ENCODE measurements around the gene NCAPG. TPM values are rescaled to one million over a fixed set of nuclear protein-coding genes. Genes with fewer than 3 reads are reported as not detected.

NCAPG gene
- polyA plus RNA-seq, 1 donor from 2014 or later, result 3.1 TPM

- H3K9me2 ChIP-seq (ENCODE audit: insufficient read depth, low read length), result no peaks in the 10 kb centered on the region
These were observed 37.6 kb upstream of the NCAPG start for GRCh38 chr4:17773135-17773698.

GRCh38 chr4:17778431-17778830 lies 32.3 kb upstream of the NCAPG start:
- Histone ChIP-seq H3K79me2 (replicated peaks; ENCODE audit: insufficient read depth, low read length) (no peaks in the 10 kb centered on the region), H4K20me1 (ENCODE audit: insufficient read depth) (no peaks in the 10 kb centered on the region), H3K9me2 (ENCODE audit: insufficient read depth, low read length) (no peaks in the 10 kb centered on the region), H3K4me3 (ENCODE audit: low read length) (no peak overlapping the region), H3F3A (ENCODE audit: insufficient read depth, low read length, poor library complexity, severe bottlenecking) (no peaks in the 10 kb centered on the region), H3K27me3 (ENCODE audit: insufficient read depth, low read depth, low read length) (peaks cover 37% of the 10 kb centered on the region), H3K27ac (ENCODE audit: low read length) (no peak overlapping the region), H3K9me3 (ENCODE audit: low read length) (no peaks in the 10 kb centered on the region), H3K36me3 (ENCODE audit: insufficient read depth, low read length) (no peaks in the 10 kb centered on the region), H3K9ac (ENCODE audit: low read length) (no peak overlapping the region), H2AFZ (ENCODE audit: low read depth, low read length) (no peak overlapping the region), H3K4me2 (ENCODE audit: low read length) (no peak overlapping the region)
- no peak for TF ChIP-seq SMC3 (conservative IDR thresholded peaks at IDR 0.05; ENCODE audit: poor library complexity)
- TF ChIP-seq TAF1 (IDR thresholded peaks at IDR 0.05; ENCODE audit: low read depth), result no peak
- TF ChIP-seq EP300 (conservative IDR thresholded peaks at IDR 0.05; ENCODE audit: poor library complexity, severe bottlenecking), result no peak
- TF ChIP-seq REST (IDR thresholded peaks at IDR 0.05; ENCODE audit: borderline replicate concordance), result no peak
- no peak for TF ChIP-seq EZH2 (IDR thresholded peaks at IDR 0.05; ENCODE audit: borderline replicate concordance, insufficient read depth, low read length, poor library complexity, severe bottlenecking)
- TF ChIP-seq CTCF (IDR thresholded peaks at IDR 0.05; ENCODE audit: poor library complexity, severe bottlenecking), result no peak

More at GRCh38 chr4:17773135-17773698, 37.6 kb upstream of the NCAPG start:
- no peak for TF ChIP-seq EP300 (conservative IDR thresholded peaks at IDR 0.05; ENCODE audit: poor library complexity, severe bottlenecking)
- TF ChIP-seq RAD21 (conservative IDR thresholded peaks at IDR 0.05), result no peak
- TF ChIP-seq TAF1 (IDR thresholded peaks at IDR 0.05; ENCODE audit: low read depth), result no peak
- no peak for TF ChIP-seq CTCF (IDR thresholded peaks at IDR 0.05; ENCODE audit: poor library complexity, severe bottlenecking)
- TF ChIP-seq EZH2 (IDR thresholded peaks at IDR 0.05; ENCODE audit: borderline replicate concordance, insufficient read depth, low read length, poor library complexity, severe bottlenecking), result no peak
- no peak for TF ChIP-seq POLR2AphosphoS5 (IDR thresholded peaks at IDR 0.05)
- TF ChIP-seq REST (IDR thresholded peaks at IDR 0.05; ENCODE audit: borderline replicate concordance), result no peak
- Histone ChIP-seq H3K4me2 (ENCODE audit: low read length) (no peak overlapping the region), H3K4me3 (ENCODE audit: low read length) (no peak overlapping the region), H3K79me2 (replicated peaks; ENCODE audit: insufficient read depth, low read length) (no peaks in the 10 kb centered on the region), H3K9ac (ENCODE audit: low read length) (no peak overlapping the region), H3K36me3 (ENCODE audit: insufficient read depth, low read length) (no peaks in the 10 kb centered on the region), H3K27ac (ENCODE audit: low read length) (no peak overlapping the region), H3K9me3 (ENCODE audit: low read length) (no peaks in the 10 kb centered on the region), H3K27me3 (ENCODE audit: insufficient read depth, low read depth, low read length) (no peaks in the 10 kb centered on the region), H2AFZ (ENCODE audit: low read depth, low read length) (no peak overlapping the region), H3F3A (ENCODE audit: insufficient read depth, low read length, poor library complexity, severe bottlenecking) (no peaks in the 10 kb centered on the region), H4K20me1 (ENCODE audit: insufficient read depth) (no peaks in the 10 kb centered on the region)

All from neural cell (in vitro differentiated cells).